NT2/D1 (cell line): ENCODE results near the gene CLCN6.

Source experiments
- SUZ12 ChIP-seq: IDR thresholded peaks from 2 replicates; pipeline ENCODE4 v1.6.1; 2011; ENCODE audit not compliant: insufficient read length, insufficient read depth; ENCODE audit errors: extremely low read depth
- ZNF274 ChIP-seq: IDR thresholded peaks from 2 replicates; pipeline ENCODE4 v1.6.1; 2011; ENCODE audit warnings: mild to moderate bottlenecking, low read depth, low read length

GRCh38 chr1:11804666-11805421, 1.1 kb upstream of the CLCN6 start:
- TF ChIP-seq ZNF274: no peak
- TF ChIP-seq SUZ12: no peak
